HL-60 (cell line): Measurements from ENCODE around the gene CHCHD3.

ENCODE experiments used
- DNase-seq, 2 experiments: peaks; one replicate each; pipeline ENCODE4 v3.0.0-alpha.2; 2010 to 2020; ENCODE audit warnings: low read depth in 1 of 2, low spot score in 1 of 2
- H3K27ac ChIP-seq: fragments of 250-450 bp; sonication (Bioruptor Pico); replicated peaks from 2 replicates; pipeline ENCODE4 v1.5.1; 2020; ENCODE audit warnings: mild to moderate bottlenecking, moderate library complexity
- H3K27me3 ChIP-seq: fragments of 250-450 bp; sonication (Bioruptor Pico); 2 replicates; pipeline ENCODE4 v1.5.1; 2021; ENCODE audit warnings: mild to moderate bottlenecking, moderate library complexity; ENCODE audit not compliant: insufficient read depth, poor library complexity, severe bottlenecking
- H3K4me3 ChIP-seq: replicated peaks from 2 replicates; pipeline ENCODE4 v1.5.1; 2011; ENCODE audit warnings: mild to moderate bottlenecking, control low read depth, low read length; ENCODE audit not compliant: insufficient read depth
- CTCF ChIP-seq: IDR thresholded peaks from one replicate; pipeline ENCODE4 v1.5.1; 2011; ENCODE audit warnings: low read length, control low read depth, inconsistent platforms; ENCODE audit not compliant: insufficient read depth
- GABPA ChIP-seq: IDR thresholded peaks from 2 replicates; pipeline ENCODE4 v1.6.1; 2012; ENCODE audit warnings: low read depth
- POLR2AphosphoS5 ChIP-seq: IDR thresholded peaks from 2 replicates; pipeline ENCODE4 v1.6.1; 2012; ENCODE audit warnings: low read depth
- SPI1 ChIP-seq: IDR thresholded peaks from 2 replicates; pipeline ENCODE4 v1.6.1; 2012; ENCODE audit warnings: low read depth, mild to moderate bottlenecking, borderline replicate concordance
- TF ChIP-seq, protein P1 (sequence below): IDR thresholded peaks from 2 replicates; pipeline ENCODE4 v1.6.1; 2012; ENCODE audit warnings: low read depth; ENCODE audit not compliant: insufficient replicate concordance

The CHCHD3 gene

GRCh38 chr7:132815696-132816311 is 266.1 kb downstream of the CHCHD3 start:
- Histone ChIP-seq H3K27ac (no peak overlapping the region), H3K4me3 (no peak overlapping the region), H3K27me3 (no peaks in the 10 kb centered on the region)
- no peak for DNase-seq
- no peak for TF ChIP-seq POLR2AphosphoS5
- TF ChIP-seq, protein P1, sequence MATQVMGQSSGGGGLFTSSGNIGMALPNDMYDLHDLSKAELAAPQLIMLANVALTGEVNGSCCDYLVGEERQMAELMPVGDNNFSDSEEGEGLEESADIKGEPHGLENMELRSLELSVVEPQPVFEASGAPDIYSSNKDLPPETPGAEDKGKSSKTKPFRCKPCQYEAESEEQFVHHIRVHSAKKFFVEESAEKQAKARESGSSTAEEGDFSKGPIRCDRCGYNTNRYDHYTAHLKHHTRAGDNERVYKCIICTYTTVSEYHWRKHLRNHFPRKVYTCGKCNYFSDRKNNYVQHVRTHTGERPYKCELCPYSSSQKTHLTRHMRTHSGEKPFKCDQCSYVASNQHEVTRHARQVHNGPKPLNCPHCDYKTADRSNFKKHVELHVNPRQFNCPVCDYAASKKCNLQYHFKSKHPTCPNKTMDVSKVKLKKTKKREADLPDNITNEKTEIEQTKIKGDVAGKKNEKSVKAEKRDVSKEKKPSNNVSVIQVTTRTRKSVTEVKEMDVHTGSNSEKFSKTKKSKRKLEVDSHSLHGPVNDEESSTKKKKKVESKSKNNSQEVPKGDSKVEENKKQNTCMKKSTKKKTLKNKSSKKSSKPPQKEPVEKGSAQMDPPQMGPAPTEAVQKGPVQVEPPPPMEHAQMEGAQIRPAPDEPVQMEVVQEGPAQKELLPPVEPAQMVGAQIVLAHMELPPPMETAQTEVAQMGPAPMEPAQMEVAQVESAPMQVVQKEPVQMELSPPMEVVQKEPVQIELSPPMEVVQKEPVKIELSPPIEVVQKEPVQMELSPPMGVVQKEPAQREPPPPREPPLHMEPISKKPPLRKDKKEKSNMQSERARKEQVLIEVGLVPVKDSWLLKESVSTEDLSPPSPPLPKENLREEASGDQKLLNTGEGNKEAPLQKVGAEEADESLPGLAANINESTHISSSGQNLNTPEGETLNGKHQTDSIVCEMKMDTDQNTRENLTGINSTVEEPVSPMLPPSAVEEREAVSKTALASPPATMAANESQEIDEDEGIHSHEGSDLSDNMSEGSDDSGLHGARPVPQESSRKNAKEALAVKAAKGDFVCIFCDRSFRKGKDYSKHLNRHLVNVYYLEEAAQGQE: no peak
- TF ChIP-seq CTCF: no peak
- TF ChIP-seq SPI1: no peak
- TF ChIP-seq GABPA: no peak

GRCh38 chr7:132815130-132815529 is 266.8 kb downstream of the CHCHD3 start:
- no peak for DNase-seq
- Histone ChIP-seq H3K27me3 (no peaks in the 10 kb centered on the region), H3K4me3 (no peak overlapping the region), H3K27ac (no peak overlapping the region)
- TF ChIP-seq POLR2AphosphoS5 (no peak), CTCF (no peak), SPI1 (no peak), GABPA (no peak)
- TF ChIP-seq, protein P1: no peak

GRCh38 chr7:132810561-132810960 is 271.3 kb downstream of the CHCHD3 start:
- TF ChIP-seq GABPA (no peak), POLR2AphosphoS5 (no peak), CTCF (no peak)
- TF ChIP-seq, protein P1: no peak
- H3K4me3 ChIP-seq: no peak overlapping the region
- DNase-seq: no peak
- no peaks in the 10 kb centered on the region for H3K27me3 ChIP-seq
- no peak overlapping the region for H3K27ac ChIP-seq
